Gastrocnemius medialis (tissue), 4 donors: Measurements from ENCODE around the gene C7orf33.

Source experiments
- CTCF ChIP-seq, 5 experiments: fragments of 450-650 bp in 3 of 5; fragments of 200-600 bp in 2 of 5; sonication (generic) in 2 of 5; IDR thresholded peaks in 4 of 5; conservative IDR thresholded peaks in 1 of 5; 1 replicate in 4 of 5; 2 replicates in 1 of 5; pipeline ENCODE4 v1.5.1; 2016 to 2019; ENCODE audit warnings: antibody characterized with exemption in 5 of 5, mild to moderate bottlenecking in 3 of 5, moderate library complexity in 3 of 5
- POLR2A ChIP-seq, 2 donors: fragments of 450-650 bp; IDR thresholded peaks; one replicate each; pipeline ENCODE4 v1.6.1; 2017; ENCODE audit warnings: antibody characterized with exemption in 2 of 2, mild to moderate bottlenecking in 2 of 2, moderate library complexity in 2 of 2

- TF ChIP-seq CTCF (IDR thresholded peaks at IDR 0.05 in 4 of 5, conservative IDR thresholded peaks at IDR 0.05 in 1 of 5) = no peak
- no peak for TF ChIP-seq POLR2A (IDR thresholded peaks at IDR 0.05)
Measured at GRCh38 chr7:148553979-148554378, 36.6 kb upstream of the C7orf33 start.
